ENCODE data around the gene ZNRF2. TPM values are rescaled to one million over a fixed set of nuclear protein-coding genes. Genes with fewer than 3 reads are reported as not detected.

ZNRF2 gene
- total RNA-seq, 4 donors from 2014 or later, result 23.8 to 39.3 (median 34.6) TPM

DNA sequence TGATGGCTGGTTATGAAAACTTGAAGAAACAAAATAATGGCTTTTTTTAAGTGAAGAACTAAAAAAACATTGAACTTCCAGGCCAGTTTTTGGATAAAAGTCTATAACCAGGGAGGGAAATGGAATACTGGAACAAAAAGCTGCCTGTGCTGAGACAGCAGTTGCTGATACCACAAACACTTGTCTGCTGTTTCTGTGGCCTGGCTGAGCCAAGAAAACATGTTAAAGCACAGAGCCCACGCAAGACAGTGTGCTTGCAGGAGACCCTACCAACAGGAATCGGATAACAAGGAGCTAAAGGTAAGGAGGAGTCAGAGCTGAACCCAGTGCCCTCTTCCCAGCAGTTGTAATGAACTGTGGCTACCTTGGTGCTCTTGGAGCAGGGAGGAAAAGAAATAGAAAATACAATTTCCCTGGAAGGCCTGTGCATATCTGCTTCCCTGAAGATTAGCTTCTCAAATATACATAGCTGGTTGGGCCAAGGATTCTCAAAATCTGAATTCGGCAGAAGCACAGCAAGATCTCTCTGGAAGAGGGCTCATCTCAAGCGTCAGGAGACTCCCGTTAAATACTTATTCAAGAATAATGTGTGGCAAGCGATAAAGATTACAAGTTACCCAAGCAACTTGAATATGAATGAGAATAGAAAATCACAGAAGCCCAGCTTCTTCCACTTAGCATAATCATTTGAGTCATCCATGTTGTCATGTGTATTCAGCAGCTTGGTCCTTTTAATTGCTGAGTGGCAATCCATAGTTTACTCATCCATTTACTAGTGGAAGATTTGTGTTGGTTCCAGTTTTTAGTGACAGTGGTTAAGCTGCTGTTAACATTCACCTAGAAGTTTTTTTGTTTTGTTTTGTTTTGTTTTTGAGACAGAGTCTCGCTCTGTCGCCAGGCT, 106.6 kb downstream of the ZNRF2 start:
- DNase-seq (ENCODE audit: low spot score in 2 of 2), result no peak
- Histone ChIP-seq H3K4me1 (peaks cover 5% of the 10 kb centered on the region), H3K36me3 (no peaks in the 10 kb centered on the region), H3K9me3 (no peaks in the 10 kb centered on the region), H3K27me3 (no peaks in the 10 kb centered on the region), H3K27ac (no peak overlapping the region), H3K4me3 (no peak overlapping the region)
- TF ChIP-seq CTCF (IDR thresholded peaks at IDR 0.05), result no peak
- TF ChIP-seq POLR2A (IDR thresholded peaks at IDR 0.05), result no peak
- TF ChIP-seq EP300 (IDR thresholded peaks at IDR 0.05), result no peak
- no peak for TF ChIP-seq POLR2AphosphoS5 (IDR thresholded peaks at IDR 0.05)
- 88% methylated on average over 8 of the region's 8 CpGs for WGBS

GRCh38 chr7:30391806-30392205, 107.4 kb downstream of the ZNRF2 start:
- 98% methylated on average over 6 of the region's 6 CpGs for WGBS
- Histone ChIP-seq H3K36me3 (no peaks in the 10 kb centered on the region), H3K27me3 (no peaks in the 10 kb centered on the region), H3K4me1 (peaks cover 5% of the 10 kb centered on the region), H3K4me3 (no peak overlapping the region), H3K27ac (no peak overlapping the region), H3K9me3 (no peaks in the 10 kb centered on the region)
- no peak for TF ChIP-seq CTCF (IDR thresholded peaks at IDR 0.05)
- TF ChIP-seq EP300 (IDR thresholded peaks at IDR 0.05), result no peak
- TF ChIP-seq POLR2A (IDR thresholded peaks at IDR 0.05), result no peak
- no peak for TF ChIP-seq POLR2AphosphoS5 (IDR thresholded peaks at IDR 0.05)
- DNase-seq (ENCODE audit: low spot score in 2 of 2), result no peak

GRCh38 chr7:30395676-30396075, 111.3 kb downstream of the ZNRF2 start:
- 89% methylated on average over 4 of the region's 4 CpGs for WGBS
- Histone ChIP-seq H3K27ac (no peak overlapping the region), H3K4me1 (peaks cover 2% of the 10 kb centered on the region), H3K9me3 (no peaks in the 10 kb centered on the region), H3K27me3 (no peaks in the 10 kb centered on the region), H3K4me3 (no peak overlapping the region), H3K36me3 (no peaks in the 10 kb centered on the region)
- no peak for TF ChIP-seq EP300 (IDR thresholded peaks at IDR 0.05)
- no peak for TF ChIP-seq CTCF (IDR thresholded peaks at IDR 0.05)
- TF ChIP-seq POLR2AphosphoS5 (IDR thresholded peaks at IDR 0.05), result no peak
- TF ChIP-seq POLR2A (IDR thresholded peaks at IDR 0.05), result no peak
- no peak for DNase-seq (ENCODE audit: low spot score in 2 of 2)

DNA sequence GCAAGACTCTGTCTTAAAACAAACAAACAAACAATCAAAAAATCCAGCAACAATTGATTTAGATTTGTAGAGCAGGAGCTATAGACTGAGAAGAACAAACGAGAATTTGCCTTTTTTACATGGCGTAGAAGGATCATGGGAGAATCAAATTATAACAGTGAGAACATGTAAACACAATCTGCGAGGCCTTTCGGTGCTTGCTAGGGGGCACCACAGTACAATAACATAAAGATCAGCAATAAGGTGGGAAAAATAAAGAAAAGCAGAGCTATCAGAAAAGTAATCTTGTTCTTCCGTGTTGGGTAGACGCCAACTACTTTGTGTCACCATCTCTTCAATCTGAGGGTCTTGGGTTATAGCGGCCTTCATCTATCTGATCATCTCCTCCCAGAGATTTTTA, 112.0 kb downstream of the ZNRF2 start:
- Histone ChIP-seq H3K27ac (no peak overlapping the region), H3K4me3 (no peak overlapping the region), H3K9me3 (no peaks in the 10 kb centered on the region), H3K4me1 (no peaks in the 10 kb centered on the region), H3K27me3 (no peaks in the 10 kb centered on the region), H3K36me3 (no peaks in the 10 kb centered on the region)
- WGBS, result 82% methylated on average over 7 of the region's 7 CpGs
- TF ChIP-seq EP300 (IDR thresholded peaks at IDR 0.05), result no peak
- no peak for TF ChIP-seq CTCF (IDR thresholded peaks at IDR 0.05)
- no peak for TF ChIP-seq POLR2A (IDR thresholded peaks at IDR 0.05)
- no peak for TF ChIP-seq POLR2AphosphoS5 (IDR thresholded peaks at IDR 0.05)
- no peak for DNase-seq (ENCODE audit: low spot score in 2 of 2)

DNA sequence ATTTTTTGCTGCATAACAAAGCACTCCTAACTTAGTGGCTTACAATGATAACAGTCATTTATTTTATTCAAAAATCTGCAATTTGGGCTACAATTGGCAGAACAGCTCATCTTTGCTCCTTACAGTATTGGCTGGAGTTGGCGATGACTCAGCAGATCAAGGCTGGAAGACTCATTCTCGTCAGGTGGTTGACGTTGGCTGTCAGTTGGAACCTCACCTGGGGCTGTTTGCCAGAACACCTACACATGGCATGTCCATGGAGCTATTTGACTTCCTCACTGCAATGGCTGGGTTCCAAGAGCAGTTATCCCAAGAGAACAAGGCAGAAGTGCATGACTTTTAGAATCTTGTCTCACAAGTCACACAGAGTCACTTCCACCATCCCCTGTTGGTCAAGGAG, 119.1 kb downstream of the ZNRF2 start:
- no peaks in the 10 kb centered on the region for H3K27me3 ChIP-seq
- no peak overlapping the region for H3K4me3 ChIP-seq
- peaks cover 9% of the 10 kb centered on the region for H3K36me3 ChIP-seq
- H3K27ac ChIP-seq, result no peak overlapping the region
- WGBS, result 45% methylated on average over 3 of the region's 3 CpGs
- no peak for DNase-seq (ENCODE audit: low spot score in 2 of 2)
- TF ChIP-seq POLR2A (IDR thresholded peaks at IDR 0.05) (no peak), POLR2AphosphoS5 (IDR thresholded peaks at IDR 0.05) (no peak), EP300 (IDR thresholded peaks at IDR 0.05) (no peak), CTCF (IDR thresholded peaks at IDR 0.05) (no peak)
- no peaks in the 10 kb centered on the region for H3K9me3 ChIP-seq
- peaks cover 9% of the 10 kb centered on the region for H3K4me1 ChIP-seq
